ENCODE results near the gene GNA14. TPM values are rescaled to one million over a fixed set of nuclear protein-coding genes. Genes with fewer than 3 reads are reported as not detected.
"Not testable (repeated sequence)": the region's sequence is repeated elsewhere in the genome, so short reads cannot be mapped to it uniquely, and the experiment has no call there.

The GNA14 gene
- polyA plus RNA-seq, 12 donors = 2.8 to 5.5 (median 4.6) TPM; not detected in 2

GRCh38 chr9:77453825-77454647 lies 194.1 kb downstream of the GNA14 start:
- DNase-seq = no peak

GRCh38 chr9:77451507-77451906 lies 196.6 kb downstream of the GNA14 start:
- DNase-seq = no peak

GRCh38 chr9:77450085-77450475 lies 198.0 kb downstream of the GNA14 start:
- DNase-seq = no peak

- no peak for DNase-seq
Observed at GRCh38 chr9:77449240-77450084, 198.7 kb downstream of the GNA14 start.

GRCh38 chr9:77447646-77448045 lies 200.5 kb downstream of the GNA14 start:
- DNase-seq = no peak

- no peak for DNase-seq
Observed at GRCh38 chr9:77442436-77442835, 205.7 kb downstream of the GNA14 start.

GRCh38 chr9:77441124-77441523 lies 207.0 kb downstream of the GNA14 start:
- DNase-seq = not testable (repeated sequence)

- peak; percentile 73 for DNase-seq
Observed at GRCh38 chr9:77440057-77440456, 208.1 kb downstream of the GNA14 start.

- DNase-seq = no peak
Observed at GRCh38 chr9:77438653-77439052, 209.5 kb downstream of the GNA14 start.

GRCh38 chr9:77435688-77436087 lies 212.4 kb downstream of the GNA14 start:
- DNase-seq = peak; percentile 49

- DNase-seq = no peak
Observed at GRCh38 chr9:77435277-77435676, 212.8 kb downstream of the GNA14 start.

GRCh38 chr9:77433675-77434445 lies 214.3 kb downstream of the GNA14 start:
- peak; percentile 78 for DNase-seq

- no peak for DNase-seq
Observed at GRCh38 chr9:77432053-77432452, 216.1 kb downstream of the GNA14 start.

GRCh38 chr9:77429928-77430327 lies 218.2 kb downstream of the GNA14 start:
- no peak for DNase-seq

- no peak for DNase-seq
Observed at GRCh38 chr9:77427256-77427927, 220.7 kb downstream of the GNA14 start.

- no peak for DNase-seq
Observed at GRCh38 chr9:77426712-77427111, 221.4 kb downstream of the GNA14 start.

- DNase-seq = no peak
Observed at GRCh38 chr9:77424993-77425392, 223.1 kb downstream of the GNA14 start.

GRCh38 chr9:77423841-77424240 lies 224.3 kb downstream of the GNA14 start:
- DNase-seq = no peak

GRCh38 chr9:77422969-77423368 lies 225.2 kb downstream of the GNA14 start:
- DNase-seq = no peak

- no peak for DNase-seq
Observed at GRCh38 chr9:77421506-77422265, 226.4 kb downstream of the GNA14 start.

GRCh38 chr9:77420641-77421040 lies 227.5 kb downstream of the GNA14 start:
- no peak for DNase-seq

All from muscle of arm (tissue), 12 donors.